ELR (cell line): ENCODE results near the gene TRIL.
A peak's percentile ranks its signal among the peaks of the same experiment; 100 is the strongest.

Experiments used
- DNase-seq: peaks from one replicate; pipeline ENCODE4 v3.0.0-alpha.2; 2015; ENCODE audit warnings: low read depth

The TRIL gene

DNA sequence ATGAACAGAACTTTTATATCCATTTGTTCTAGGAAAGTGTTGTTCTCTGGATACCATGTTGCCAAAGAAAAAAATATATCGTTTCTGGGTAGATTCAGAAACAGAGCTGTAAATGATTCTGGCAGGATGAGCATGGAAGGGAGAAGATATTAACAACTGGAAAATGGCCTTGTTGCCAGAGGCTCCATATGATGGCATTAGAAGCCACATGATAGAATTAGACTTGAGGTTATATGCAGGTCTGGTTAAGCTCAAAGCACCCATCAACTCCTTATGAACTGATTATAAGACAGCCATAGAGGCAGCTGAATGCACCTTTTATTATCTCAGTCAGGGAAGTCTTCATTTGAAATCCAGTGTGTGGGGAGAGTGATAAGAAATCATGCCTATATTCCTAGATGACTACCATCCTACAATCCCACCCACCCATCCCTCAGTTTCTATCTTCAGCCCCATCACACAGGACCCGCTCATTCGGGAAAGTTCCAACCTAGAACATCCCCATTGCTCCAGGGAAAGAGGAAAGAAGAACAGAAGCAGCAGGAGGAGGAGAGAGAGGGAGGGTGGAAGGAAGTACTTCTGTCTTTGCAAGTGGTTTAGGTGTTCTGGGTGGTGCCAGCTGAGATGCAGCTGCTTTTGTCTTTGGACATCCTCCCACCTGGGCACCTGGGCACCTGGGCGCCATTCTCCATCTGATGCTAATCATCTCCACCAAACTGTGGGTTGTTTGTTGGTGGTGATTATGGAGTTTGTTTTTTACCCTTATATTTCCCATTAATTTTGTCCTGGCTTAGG lies 25.5 kb upstream of the TRIL start:
- DNase-seq, result no peak

DNA sequence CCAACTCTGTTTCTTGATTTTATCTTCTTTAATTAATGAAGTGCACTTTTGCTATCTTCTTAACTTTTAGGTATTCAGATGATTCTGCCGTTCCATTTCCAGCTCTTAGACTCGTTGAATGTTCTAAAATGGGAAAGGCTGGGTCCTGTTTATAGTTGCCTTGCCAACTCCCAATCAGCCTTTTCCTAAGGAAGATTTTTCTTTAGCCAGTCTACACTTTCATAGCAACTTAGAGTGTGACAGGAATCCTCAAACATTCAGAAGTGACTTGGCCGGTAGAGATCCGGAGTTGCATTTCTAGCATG lies 23.0 kb upstream of the TRIL start:
- no peak for DNase-seq

DNA sequence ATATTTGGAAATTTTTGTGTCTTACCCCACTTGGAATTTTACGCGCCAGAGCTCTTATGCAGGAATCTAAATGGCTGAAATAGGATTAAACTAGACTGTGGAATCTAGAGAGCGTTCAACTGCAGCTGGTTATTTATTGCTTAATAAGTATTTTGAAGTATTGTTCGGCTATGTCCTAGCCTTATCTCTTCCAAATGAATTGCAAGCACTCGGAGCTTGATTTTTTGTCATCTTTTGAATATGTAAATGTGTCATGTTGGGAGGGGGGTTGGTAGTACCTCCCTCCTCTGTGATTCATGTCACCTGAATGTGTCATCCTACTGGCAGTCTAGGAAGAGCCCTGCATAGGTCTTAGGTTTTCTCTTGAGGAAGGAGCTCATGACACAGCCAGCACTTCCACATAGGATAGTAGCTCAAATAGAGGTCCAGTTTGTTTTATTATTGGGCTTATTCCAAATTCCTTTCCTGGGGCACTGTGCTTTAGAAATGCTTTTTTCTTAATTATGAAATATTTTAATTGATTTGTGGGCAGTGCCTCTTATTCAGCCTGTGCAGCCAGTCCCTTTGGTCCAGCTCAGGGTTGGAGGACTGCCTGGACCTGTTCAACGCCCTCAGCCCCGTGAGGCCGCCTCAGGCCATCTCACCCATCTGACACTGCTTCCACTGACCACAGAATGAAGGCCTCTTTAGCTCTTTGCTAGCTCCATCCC lies 22.5 kb upstream of the TRIL start:
- DNase-seq, result no peak

DNA sequence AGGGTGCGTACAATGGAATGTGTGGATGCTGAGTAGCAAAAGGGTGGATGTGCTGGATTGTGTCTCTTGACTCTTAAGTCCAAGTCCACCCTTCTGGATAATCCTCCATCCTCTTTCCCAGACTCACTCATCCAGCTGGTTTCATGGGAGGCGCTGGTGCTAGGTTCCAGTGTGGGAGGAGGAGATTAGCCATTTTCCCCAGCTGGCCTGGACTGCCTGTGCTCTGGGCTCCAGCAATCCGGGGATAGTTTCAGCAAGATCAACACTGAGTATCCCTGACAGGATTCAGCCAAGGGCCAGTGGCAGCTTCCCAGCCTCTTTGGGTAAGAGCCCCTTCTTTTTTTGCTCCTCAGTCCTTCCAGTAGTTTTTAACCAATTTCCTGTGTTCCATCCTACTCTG lies 21.6 kb upstream of the TRIL start:
- no peak for DNase-seq

GRCh38 chr7:28977881-28978280 lies 19.8 kb upstream of the TRIL start:
- DNase-seq, result no peak

- DNase-seq, result no peak
Observed at GRCh38 chr7:28976022-28976421, 17.9 kb upstream of the TRIL start.

DNA sequence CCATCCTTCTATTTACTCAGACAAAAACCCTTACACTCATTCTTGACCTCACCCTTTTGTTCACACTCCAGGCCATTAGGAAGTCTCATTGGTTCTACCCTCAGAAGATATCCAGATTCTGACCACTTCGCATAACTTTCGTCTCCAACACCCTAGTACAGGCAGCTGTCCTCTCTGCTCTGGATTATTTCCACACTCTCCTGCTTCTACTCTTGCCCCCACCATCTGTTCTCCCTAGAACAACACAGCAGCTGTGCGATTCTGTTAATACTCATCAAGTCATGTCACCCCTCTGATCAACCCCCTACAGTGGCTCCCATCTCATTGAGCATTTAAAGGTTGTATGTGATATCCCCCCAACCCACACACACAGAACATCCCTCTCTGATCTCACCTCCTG lies 15.5 kb upstream of the TRIL start:
- no peak for DNase-seq

DNA sequence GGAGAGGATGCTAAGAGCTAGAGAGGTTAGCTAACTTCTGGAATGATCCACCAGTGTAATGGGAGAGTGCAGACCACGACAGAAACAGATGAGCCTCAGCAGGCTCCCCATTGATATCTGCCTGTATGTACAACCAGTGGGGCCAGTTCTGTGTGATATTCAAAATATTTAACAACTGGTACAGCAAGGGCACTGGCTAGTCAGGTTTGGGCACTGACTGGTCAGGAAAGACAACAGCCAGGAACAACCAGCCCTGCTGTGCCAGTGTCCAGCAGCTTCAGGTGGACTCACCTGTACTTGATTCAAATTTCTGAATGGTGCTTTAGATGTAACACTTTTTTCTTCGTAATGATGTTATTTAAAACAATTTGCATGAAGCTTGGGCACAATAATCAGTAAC lies 5.9 kb upstream of the TRIL start:
- DNase-seq, result no peak

- DNase-seq, result no peak
Observed at GRCh38 chr7:28961972-28962371, 3.8 kb upstream of the TRIL start.

GRCh38 chr7:28960071-28960840 lies 2.1 kb upstream of the TRIL start:
- no peak for DNase-seq

- DNase-seq, result no peak
Observed at GRCh38 chr7:28958980-28959347, 834 bp upstream of the TRIL start.

DNA sequence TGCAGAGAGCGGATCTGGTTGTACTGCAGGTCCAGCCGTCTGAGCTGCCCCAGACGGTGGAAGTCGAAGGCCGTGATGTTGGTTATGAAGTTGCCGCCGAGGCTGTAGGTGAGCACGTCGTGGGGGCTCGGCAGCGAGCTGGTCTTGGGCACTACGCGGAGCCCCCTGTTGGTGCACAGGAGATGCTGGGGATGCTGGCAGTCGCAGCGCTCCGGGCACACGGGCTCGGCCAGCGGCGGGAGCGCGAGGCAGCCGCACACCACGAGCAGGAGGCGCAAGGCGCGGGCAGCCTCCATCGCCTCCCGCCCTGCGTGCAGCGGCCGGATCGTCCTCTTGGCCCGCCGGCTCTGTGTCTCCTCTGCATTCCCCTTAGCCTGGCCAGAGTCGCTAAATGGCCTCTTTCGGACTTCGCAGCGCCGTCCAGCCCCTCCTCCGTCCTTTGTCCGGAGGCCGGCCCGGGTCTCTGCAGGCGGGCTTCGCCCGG lies 337 bp downstream of the TRIL start:
- DNase-seq, result no peak

GRCh38 chr7:28957064-28957750 lies 923 bp downstream of the TRIL start:
- no peak for DNase-seq

GRCh38 chr7:28956608-28957063 lies 1.5 kb downstream of the TRIL start:
- no peak for DNase-seq

GRCh38 chr7:28955718-28956607 lies 2.2 kb downstream of the TRIL start:
- no peak for DNase-seq

DNA sequence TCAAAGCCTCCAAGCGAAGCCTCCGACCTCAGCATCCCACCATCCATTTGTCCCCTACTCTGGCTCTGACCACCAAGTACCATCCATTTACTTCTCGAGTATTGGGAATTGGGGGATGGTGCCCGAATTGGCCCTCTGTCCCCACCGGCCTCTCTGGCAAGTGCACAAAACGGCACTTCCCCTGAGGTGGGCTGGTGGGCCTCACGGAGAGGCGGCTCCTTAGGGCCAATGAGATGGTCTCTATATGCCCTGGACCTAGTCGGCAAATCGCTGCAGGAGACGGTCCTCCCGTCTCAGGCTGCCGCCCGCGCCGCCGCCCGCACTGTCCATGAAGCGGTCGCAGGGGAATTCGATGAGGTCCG lies 2.8 kb downstream of the TRIL start:
- no peak for DNase-seq

DNA sequence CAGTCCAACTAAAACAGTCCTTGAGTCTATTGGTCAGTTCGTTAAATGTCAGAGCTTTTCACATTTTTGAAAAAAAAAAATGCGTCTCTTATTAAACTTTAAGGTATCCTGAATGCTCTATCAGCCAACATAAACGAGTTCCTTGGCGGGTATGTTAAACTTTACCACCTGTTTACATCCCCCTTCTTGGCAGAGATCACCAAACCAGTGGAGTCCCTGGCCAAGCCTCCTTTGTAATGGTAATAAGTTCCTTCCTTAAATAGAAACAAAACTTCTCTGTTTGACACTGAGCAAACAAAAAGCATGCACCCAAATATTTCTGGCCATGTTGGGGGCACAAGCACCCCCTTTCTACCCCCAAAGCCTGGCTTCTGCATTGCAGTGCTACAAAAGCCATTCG lies 3.2 kb downstream of the TRIL start:
- no peak for DNase-seq

- DNase-seq, result no peak
Observed at GRCh38 chr7:28954471-28954870, 3.7 kb downstream of the TRIL start.

DNA sequence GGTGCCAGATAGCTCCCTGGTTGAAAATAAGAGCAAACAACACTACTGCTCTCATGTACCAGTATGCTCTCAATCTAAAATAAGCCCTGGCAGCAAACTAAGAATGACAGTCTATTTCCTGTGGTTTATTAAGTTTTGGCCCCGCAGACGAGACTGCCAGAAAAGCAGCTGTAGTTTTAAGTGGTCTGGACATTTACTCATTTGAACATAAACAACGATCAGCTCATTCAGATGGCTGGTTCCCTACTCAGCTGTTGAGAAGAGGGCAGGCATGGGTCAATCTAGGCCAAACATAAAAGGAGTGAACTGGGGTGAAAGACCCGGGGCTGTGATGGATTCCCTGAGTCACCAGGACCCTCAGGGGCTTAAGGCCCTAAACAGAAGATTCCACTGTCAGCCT lies 4.5 kb downstream of the TRIL start:
- peak; percentile 8 for DNase-seq

- DNase-seq, result no peak
Observed at GRCh38 chr7:28942168-28942567, 16.0 kb downstream of the TRIL start.

GRCh38 chr7:28941633-28942032 lies 16.5 kb downstream of the TRIL start:
- DNase-seq, result no peak
